ENCODE results near the gene C16orf46.
"Not testable (repeated sequence)": the region's sequence is repeated elsewhere in the genome, so short reads cannot be mapped to it uniquely, and the experiment has no call there.

C16orf46 gene, protein sequence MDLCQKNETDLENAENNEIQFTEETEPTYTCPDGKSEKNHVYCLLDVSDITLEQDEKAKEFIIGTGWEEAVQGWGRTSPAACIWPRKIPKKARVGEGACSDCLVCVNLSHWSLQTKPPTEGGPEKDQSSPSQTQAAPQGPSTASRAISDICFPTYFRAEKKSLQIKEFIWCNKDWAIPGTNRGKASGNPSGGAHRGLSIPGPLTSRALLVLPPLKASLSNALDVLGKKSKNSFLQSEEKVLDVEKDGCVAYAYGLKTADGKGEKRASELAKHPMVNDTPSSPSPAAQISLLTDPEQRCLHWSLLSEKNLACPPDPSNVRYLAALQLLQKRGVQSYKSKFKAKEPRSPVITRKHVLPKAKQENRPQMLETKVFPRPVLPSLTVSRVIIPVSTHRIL

GRCh38 chr16:81077076-81077940, at the start of gene C16orf46:
TSS of gene C16orf46 (minus strand) at chr16:81077238. CDS start at chr16:81063955, 13,283 bp downstream.
- DNase-seq: peak; percentile 91 to 98 (median 97)

DNA sequence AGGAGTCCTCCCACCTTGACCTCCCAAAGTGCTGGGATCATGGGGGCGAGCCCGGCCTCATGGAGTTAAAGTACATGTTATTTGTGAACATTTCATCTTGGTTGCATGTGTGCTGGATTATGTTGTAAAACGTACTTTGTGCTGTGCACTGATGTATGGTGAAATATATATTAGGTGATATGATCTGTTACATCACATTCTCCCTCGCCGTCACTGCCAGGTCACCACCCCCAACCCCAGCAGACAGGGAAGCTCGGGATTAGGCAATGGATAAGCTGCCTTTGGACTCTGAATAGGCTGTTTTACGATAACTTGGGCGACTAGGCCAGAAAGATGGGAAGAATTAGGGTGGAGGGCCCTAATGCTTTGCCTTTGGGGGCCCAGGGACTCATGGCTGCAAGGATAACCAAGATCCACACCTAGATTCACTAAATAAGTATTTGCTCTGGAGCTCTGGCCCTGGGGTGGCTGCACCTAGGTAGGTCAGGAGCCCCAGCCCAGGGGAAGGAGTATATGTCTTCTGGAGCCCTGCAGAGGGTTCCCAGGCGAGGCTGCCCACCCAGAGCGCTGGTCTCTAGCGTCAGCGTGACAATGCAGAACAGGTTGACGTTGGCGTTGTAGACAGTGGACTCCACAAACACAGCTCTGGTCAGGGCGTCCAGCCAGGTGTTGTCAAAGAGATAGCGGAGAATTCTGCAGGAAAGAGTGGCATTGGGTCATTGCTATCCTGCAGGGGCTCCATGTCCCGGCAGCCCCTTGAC, 46.2 kb upstream of the C16orf46 start:
- DNase-seq: no peak

- DNase-seq: no peak
Measured at GRCh38 chr16:81121474-81121990, 44.5 kb upstream of the C16orf46 start.

- no peak for DNase-seq
Measured at GRCh38 chr16:81117436-81117835, 40.4 kb upstream of the C16orf46 start.

DNA sequence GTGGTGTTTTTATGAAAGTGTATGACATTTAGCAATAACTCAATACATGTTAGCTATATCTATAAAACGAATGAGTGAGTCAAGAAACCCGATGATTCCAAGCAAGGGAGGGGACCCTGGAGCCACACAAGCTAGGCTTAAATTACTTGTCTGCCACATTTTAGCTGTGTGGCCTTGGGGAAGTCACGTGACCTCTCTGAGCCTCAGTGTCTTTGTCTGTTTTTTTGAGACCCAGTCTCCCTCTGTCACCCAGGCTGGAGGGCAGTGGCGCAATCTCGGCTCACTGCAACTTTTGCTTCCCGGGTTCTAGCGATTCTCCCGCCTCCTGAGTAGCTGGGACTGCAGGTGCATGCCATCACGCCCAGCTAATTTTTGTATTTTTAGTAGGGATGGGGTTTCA, 39.2 kb upstream of the C16orf46 start:
- DNase-seq: no peak

- DNase-seq: no peak
Measured at GRCh38 chr16:81112453-81112852, 35.4 kb upstream of the C16orf46 start.

- DNase-seq: not testable (repeated sequence)
Measured at GRCh38 chr16:81109274-81109673, 32.2 kb upstream of the C16orf46 start.

GRCh38 chr16:81107511-81107910, 30.5 kb upstream of the C16orf46 start:
- no peak for DNase-seq

GRCh38 chr16:81106826-81107503, 29.9 kb upstream of the C16orf46 start:
- DNase-seq: no peak

DNA sequence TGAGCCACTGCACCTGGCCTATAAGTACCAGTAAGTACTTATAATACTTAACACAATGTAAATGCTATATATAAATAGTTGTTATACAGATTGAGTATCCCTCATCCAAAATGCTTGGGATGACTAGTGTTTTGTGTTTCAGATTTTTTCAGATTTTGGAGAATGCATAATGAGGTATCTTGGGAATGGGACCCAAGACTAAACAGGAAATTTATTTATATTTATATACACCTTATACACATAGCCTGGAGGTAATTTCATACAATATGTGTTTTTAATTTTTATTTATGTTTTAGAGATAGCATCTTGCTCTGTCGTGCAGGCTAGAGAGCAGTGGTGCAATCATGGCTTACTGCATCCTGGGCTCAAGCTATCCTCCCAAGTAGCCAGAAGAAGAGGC, 28.9 kb upstream of the C16orf46 start:
- no peak for DNase-seq

DNA sequence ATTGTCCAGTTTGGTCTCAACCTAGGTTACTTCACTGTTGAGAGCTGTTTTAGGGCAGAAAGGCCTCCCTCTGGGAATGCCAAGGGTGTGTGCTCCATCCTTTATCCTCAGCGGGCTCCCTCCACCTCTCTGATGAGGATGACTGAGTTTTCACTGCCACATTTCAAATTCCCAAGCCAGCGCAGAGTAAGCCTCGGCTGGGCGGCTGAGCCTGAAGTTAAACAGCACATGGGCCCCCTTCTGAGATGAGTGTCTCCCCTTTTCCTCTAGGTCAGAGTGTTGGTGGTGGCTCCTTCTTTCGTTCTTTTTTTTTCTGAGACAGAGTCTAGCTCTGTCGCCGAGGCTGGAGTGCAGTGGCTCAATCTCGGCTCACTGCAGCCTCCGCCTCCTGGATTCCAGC, 24.7 kb upstream of the C16orf46 start:
- DNase-seq: no peak

DNA sequence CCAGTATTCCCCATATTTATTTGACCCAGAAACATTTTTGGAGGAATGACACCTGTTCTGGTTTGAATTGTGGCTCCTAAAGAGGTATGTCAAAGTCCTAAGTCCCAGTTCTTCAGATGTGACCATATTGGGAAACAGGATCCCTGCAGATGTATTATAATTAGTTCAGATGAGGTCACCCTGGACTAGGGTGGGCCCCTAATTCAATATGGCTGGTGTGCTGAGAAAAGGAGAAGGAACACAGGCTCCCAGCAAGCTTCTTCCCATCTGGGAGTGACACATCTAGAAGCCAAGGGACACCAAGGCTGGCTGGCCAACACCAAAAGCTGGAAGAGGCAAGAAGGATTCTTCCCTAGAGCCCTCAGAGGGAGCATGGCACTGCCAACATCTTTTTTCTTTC, 22.9 kb upstream of the C16orf46 start:
- no peak for DNase-seq

DNA sequence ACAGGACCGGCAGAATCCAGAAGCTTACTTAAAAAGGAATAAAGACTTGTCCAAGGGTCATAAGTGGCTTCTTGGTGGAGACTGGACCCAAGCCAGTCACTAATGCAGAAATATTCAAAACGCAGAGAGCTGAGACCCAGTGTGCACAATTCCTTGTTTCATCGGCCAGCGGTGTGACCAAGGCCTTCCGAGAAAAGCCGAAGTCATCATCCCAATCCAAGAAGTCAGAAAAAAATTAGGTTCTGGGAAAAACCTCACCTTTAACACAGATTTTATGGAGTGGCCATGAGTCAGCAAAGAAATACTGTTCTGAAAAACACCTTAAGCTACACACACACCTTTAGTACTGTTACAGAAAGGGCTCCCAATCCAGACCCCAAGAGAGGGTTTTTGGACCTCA, 20.2 kb upstream of the C16orf46 start:
- DNase-seq: no peak

DNA sequence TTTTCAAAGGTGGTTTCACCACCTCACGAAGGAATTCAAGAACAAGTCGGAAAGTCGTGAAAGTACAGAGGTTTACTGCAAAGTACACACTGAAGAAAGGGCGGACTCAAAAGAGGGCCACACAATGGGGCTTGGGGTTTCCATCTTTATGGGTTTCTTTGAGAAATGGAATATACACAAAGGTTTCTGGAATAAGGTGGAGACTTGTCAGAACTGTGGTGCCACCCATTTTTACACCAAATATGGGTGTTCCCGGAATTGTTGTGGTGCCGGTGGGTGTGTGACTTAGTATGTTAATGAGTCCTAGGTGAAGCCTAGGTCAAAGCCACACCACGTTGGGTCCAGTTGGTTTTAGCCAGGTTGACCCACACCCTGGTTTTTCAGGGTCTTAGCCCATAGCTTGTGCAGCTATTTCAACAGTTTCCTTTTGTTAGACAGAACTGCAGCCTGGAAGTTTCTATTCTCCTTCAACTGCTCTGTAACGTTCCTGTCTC, 19.7 kb upstream of the C16orf46 start:
- no peak for DNase-seq

GRCh38 chr16:81095953-81096714, 19.1 kb upstream of the C16orf46 start, which contains the start of gene GCSH:
TSS of gene GCSH (minus strand) at chr16:81096395. CDS start at chr16:81096278, 117 bp downstream.
- peak; percentile 93 to 98 (median 95) for DNase-seq

DNA sequence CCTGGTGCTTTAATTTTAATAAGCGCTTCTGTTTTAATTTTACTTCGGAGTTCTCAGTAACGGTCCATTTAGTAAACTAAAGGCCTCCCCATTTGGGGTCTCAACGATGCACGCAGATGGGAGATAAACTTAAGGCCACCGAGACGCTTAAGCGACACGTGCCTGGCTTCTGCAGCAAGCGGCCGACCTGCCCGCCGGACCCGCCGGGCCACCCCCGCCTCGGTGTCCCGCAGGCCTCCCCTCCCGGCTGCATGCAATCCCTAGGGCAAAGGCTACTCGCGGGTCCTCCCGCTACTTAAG, 18.6 kb upstream of the C16orf46 start:
- DNase-seq: no peak

GRCh38 chr16:81094771-81095251, 17.8 kb upstream of the C16orf46 start:
- DNase-seq: no peak

GRCh38 chr16:81088836-81089235, 11.8 kb upstream of the C16orf46 start:
- DNase-seq: no peak

GRCh38 chr16:81081014-81081413, 4.0 kb upstream of the C16orf46 start:
- DNase-seq: no peak

DNA sequence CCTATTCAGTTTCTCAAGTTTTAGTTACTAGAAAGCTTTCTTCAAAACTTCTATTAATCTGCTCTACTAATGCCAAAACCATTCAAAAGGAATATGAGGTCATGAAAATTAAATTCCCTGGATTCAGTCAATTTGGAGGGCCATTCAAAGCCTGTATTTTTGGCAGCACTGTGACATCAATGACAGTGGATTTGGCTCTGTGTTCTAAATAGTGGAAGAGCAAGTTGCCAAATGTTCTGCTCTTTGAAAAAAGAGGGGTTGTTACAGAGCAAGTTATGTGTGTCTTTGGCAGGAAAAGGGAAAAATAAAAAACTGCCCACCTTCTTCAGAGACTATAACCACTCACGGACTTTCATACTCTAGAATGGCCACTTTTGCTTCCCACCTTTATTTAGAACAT, 3.2 kb upstream of the C16orf46 start:
- DNase-seq: no peak

- peak; percentile 84 to 98 (median 97) for DNase-seq
Measured at GRCh38 chr16:81076566-81077075, 417 bp downstream of the C16orf46 start.

Data from NCI-H1417 (cell line).